A673 (cell line): ENCODE results near the gene TRIM23. TPM values are rescaled to one million over a fixed set of nuclear protein-coding genes. Genes with fewer than 3 reads are reported as not detected.

ENCODE experiments used
- BruUV-seq: library from RNA; stranded (reverse); fragments of 400-500 nt; replicated peaks from 2 replicates; lab custom pipeline; 2021; lab: Mats Ljungman, UMichigan
- CTCF ChIA-PET: fragments of 300-600 bp; sonication (Branson Sonifier 250); formaldehyde crosslinking; loops from one replicate; lab custom pipeline; 2022; ENCODE audit warnings: antibody characterized with exemption; lab: Charles Lee
- POLR2A ChIA-PET: fragments of 300-600 bp; sonication (Branson Sonifier 250); formaldehyde crosslinking; loops from one replicate; lab custom pipeline; 2022; ENCODE audit warnings: antibody characterized with exemption; ENCODE audit not compliant: low non-redundant PET; lab: Charles Lee
- DNase-seq: peaks from one replicate; pipeline ENCODE4 v3.0.0-alpha.2; 2015; ENCODE audit warnings: low spot score
- H3K27ac ChIP-seq: fragments of 200-600 bp; sonication (generic); 2 replicates; pipeline ENCODE4 v1.5.1; 2016; ENCODE audit warnings: mixed run types, low read depth, mild to moderate bottlenecking, mixed read lengths, antibody characterized with exemption, low read length; ENCODE audit not compliant: poor library complexity, severe bottlenecking
- H3K27me3 ChIP-seq: fragments of 200-600 bp; sonication (generic); replicated peaks from 2 replicates; pipeline ENCODE4 v1.6.1; 2017; ENCODE audit warnings: mixed run types, low read depth, mild to moderate bottlenecking, mixed read lengths, antibody characterized with exemption, low read length; ENCODE audit not compliant: insufficient read depth, poor library complexity
- H3K36me3 ChIP-seq: fragments of 200-600 bp; sonication (generic); 2 replicates; pipeline ENCODE4 v1.6.1; 2016; ENCODE audit warnings: mixed run types, mild to moderate bottlenecking, mixed read lengths, antibody characterized with exemption, low read length; ENCODE audit not compliant: insufficient read depth, poor library complexity, severe bottlenecking
- H3K4me1 ChIP-seq: fragments of 200-600 bp; sonication (generic); 2 replicates; pipeline ENCODE4 v1.6.1; 2017; ENCODE audit warnings: mixed run types, mild to moderate bottlenecking, mixed read lengths, antibody characterized with exemption, low read length; ENCODE audit not compliant: insufficient read depth, poor library complexity, severe bottlenecking
- H3K4me3 ChIP-seq: fragments of 200-600 bp; sonication (generic); 2 replicates; pipeline ENCODE4 v1.5.1; 2016; ENCODE audit warnings: low read depth, mixed run types, mild to moderate bottlenecking, mixed read lengths, low read length; ENCODE audit not compliant: poor library complexity, severe bottlenecking
- H3K9me3 ChIP-seq: fragments of 200-600 bp; sonication (generic); 2 replicates; pipeline ENCODE4 v1.6.1; 2016; ENCODE audit warnings: mixed run types, low read depth, mild to moderate bottlenecking, mixed read lengths, antibody characterized with exemption, low read length; ENCODE audit not compliant: poor library complexity, severe bottlenecking
- EZH2 ChIP-seq: fragments of 200-600 bp; sonication (generic); IDR thresholded peaks from 2 replicates; pipeline ENCODE4 v1.6.1; 2017; ENCODE audit warnings: borderline replicate concordance, low read depth, mild to moderate bottlenecking, mixed read lengths, antibody characterized with exemption, low read length; ENCODE audit not compliant: poor library complexity, severe bottlenecking
- intact Hi-C: fragments of 100-400 bp; cut with micrococcal nuclease; formaldehyde crosslinking; loops from one replicate; pipeline ENCODE4 v1.10.0; 2022; ENCODE audit not compliant: unreplicated experiment
- total RNA-seq: library from RNA; stranded (reverse); gene quantifications from 2 replicates; pipeline ENCODE4 v1.2.3, GENCODE V29; 2021
- TF ChIP-seq, protein P1 (sequence below): fragments of 300-800, 200-600 bp; sonication (generic); conservative IDR thresholded peaks from 2 replicates; pipeline ENCODE4 v1.5.1; 2017; ENCODE audit warnings: low read depth, mild to moderate bottlenecking, antibody characterized with exemption, low read length, moderate library complexity, mixed read lengths

TRIM23 gene
- total RNA-seq, 1 experiment from 2014 or later: 12.9 TPM

DNA sequence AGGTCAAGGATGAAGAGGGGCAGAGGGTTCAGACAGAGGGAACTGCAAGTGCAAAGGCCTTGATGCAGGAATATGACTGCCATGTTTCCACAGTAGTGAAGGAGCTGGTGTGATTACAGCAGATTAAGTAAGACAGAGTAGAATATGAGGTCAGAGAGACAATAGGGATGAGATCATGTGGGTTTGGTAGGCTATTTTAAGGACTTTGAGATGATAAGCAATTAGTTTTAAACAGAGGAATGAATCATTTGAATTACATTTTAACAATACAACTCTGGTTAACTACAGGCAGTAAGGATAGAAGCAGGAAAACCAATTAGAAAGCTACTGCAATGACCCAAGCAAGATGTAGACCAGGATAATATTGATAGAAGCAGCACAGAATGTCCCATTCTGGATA is 68.8 kb downstream of the TRIM23 start:
- H3K36me3 ChIP-seq: peaks cover 56% of the 10 kb centered on the region
- no peaks in the 10 kb centered on the region for H3K4me1 ChIP-seq
- ChIA-PET POLR2A (no interaction called here), CTCF (no interaction called here)
- no peaks in the 10 kb centered on the region for H3K9me3 ChIP-seq
- no peak for TF ChIP-seq EZH2
- TF ChIP-seq, protein P1, sequence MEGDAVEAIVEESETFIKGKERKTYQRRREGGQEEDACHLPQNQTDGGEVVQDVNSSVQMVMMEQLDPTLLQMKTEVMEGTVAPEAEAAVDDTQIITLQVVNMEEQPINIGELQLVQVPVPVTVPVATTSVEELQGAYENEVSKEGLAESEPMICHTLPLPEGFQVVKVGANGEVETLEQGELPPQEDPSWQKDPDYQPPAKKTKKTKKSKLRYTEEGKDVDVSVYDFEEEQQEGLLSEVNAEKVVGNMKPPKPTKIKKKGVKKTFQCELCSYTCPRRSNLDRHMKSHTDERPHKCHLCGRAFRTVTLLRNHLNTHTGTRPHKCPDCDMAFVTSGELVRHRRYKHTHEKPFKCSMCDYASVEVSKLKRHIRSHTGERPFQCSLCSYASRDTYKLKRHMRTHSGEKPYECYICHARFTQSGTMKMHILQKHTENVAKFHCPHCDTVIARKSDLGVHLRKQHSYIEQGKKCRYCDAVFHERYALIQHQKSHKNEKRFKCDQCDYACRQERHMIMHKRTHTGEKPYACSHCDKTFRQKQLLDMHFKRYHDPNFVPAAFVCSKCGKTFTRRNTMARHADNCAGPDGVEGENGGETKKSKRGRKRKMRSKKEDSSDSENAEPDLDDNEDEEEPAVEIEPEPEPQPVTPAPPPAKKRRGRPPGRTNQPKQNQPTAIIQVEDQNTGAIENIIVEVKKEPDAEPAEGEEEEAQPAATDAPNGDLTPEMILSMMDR: no peak
- H3K27ac ChIP-seq: no peak overlapping the region
- intact Hi-C loops: no loop called here
- H3K4me3 ChIP-seq: no peak overlapping the region
- DNase-seq: no peak
- H3K27me3 ChIP-seq: no peaks in the 10 kb centered on the region
- no TSS peak for BruUV-seq

GRCh38 chr5:65553941-65554340 is 70.2 kb downstream of the TRIM23 start:
- H3K4me3 ChIP-seq: no peak overlapping the region
- intact Hi-C loops: no loop called here

GRCh38 chr5:65548281-65548680 is 75.9 kb downstream of the TRIM23 start:
- H3K4me1 ChIP-seq: no peaks in the 10 kb centered on the region
- CTCF ChIA-PET: no interaction called here
- no peak overlapping the region for H3K4me3 ChIP-seq
- intact Hi-C loops: no loop called here
- H3K36me3 ChIP-seq: peaks cover 58% of the 10 kb centered on the region
- DNase-seq: no peak
- H3K27me3 ChIP-seq: no peaks in the 10 kb centered on the region
- TF ChIP-seq, protein P1: no peak
- no peak for TF ChIP-seq EZH2
- H3K9me3 ChIP-seq: no peaks in the 10 kb centered on the region
- BruUV-seq: no TSS peak
- H3K27ac ChIP-seq: no peak overlapping the region
- POLR2A ChIA-PET: no interaction called here

More at GRCh38 chr5:65553941-65554340, 70.2 kb downstream of the TRIM23 start:
- H3K4me1 ChIP-seq: no peaks in the 10 kb centered on the region
- H3K27me3 ChIP-seq: no peaks in the 10 kb centered on the region
- no peak for DNase-seq
- POLR2A ChIA-PET: no interaction called here
- H3K9me3 ChIP-seq: no peaks in the 10 kb centered on the region
- no TSS peak for BruUV-seq
- CTCF ChIA-PET: interaction anchor here (0.7 kb wide), 1 partner anchor 10 kb away, joined by 4 read pairs; no protein-coding TSS in a partner anchor
- peaks cover 61% of the 10 kb centered on the region for H3K36me3 ChIP-seq
- TF ChIP-seq, protein P1: no peak
- no peak for TF ChIP-seq EZH2
- no peak overlapping the region for H3K27ac ChIP-seq
